ENCODE measurements around the gene VGLL4.

The VGLL4 gene

GRCh38 chr3:11631820-11632219 lies 11.9 kb downstream of the VGLL4 start:
- no peak for DNase-seq (ENCODE audit: extremely low read depth, low read depth)
- H3K4me3 ChIP-seq (replicated peaks; ENCODE audit: low read depth, low read length) = no peak overlapping the region
- TF ChIP-seq, protein P1, sequence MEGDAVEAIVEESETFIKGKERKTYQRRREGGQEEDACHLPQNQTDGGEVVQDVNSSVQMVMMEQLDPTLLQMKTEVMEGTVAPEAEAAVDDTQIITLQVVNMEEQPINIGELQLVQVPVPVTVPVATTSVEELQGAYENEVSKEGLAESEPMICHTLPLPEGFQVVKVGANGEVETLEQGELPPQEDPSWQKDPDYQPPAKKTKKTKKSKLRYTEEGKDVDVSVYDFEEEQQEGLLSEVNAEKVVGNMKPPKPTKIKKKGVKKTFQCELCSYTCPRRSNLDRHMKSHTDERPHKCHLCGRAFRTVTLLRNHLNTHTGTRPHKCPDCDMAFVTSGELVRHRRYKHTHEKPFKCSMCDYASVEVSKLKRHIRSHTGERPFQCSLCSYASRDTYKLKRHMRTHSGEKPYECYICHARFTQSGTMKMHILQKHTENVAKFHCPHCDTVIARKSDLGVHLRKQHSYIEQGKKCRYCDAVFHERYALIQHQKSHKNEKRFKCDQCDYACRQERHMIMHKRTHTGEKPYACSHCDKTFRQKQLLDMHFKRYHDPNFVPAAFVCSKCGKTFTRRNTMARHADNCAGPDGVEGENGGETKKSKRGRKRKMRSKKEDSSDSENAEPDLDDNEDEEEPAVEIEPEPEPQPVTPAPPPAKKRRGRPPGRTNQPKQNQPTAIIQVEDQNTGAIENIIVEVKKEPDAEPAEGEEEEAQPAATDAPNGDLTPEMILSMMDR (IDR thresholded peaks at IDR 0.05; ENCODE audit: low read depth, low read length, missing control alignments) = no peak

GRCh38 chr3:11629716-11630115 lies 14.0 kb downstream of the VGLL4 start:
- no peak overlapping the region for H3K4me3 ChIP-seq (replicated peaks; ENCODE audit: low read depth, low read length)
- no peak for DNase-seq (ENCODE audit: extremely low read depth, low read depth)
- TF ChIP-seq, protein P1 (IDR thresholded peaks at IDR 0.05; ENCODE audit: low read depth, low read length, missing control alignments) = no peak

DNA sequence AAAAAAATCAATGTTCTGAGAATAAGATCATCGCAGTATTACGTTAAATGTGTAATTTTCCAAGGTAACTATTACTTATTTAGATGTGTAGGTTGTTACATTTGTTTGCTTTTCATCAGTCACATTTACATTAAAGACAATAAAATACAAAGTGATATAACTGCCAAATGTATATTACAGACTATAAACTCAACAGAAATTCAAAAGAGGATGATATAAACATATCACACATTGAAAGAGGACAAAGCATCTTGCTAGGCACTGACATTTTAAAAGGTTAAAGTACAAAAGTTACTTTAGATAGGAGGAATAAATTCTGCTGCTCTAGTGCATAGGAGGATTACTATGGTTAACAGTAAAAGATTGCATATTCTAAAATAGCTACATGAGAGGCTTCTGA lies 16.1 kb downstream of the VGLL4 start:
- H3K4me3 ChIP-seq (replicated peaks; ENCODE audit: low read depth, low read length) = no peak overlapping the region
- TF ChIP-seq, protein P1 (IDR thresholded peaks at IDR 0.05; ENCODE audit: low read depth, low read length, missing control alignments) = no peak
- no peak for DNase-seq (ENCODE audit: extremely low read depth, low read depth)

- H3K4me3 ChIP-seq (replicated peaks; ENCODE audit: low read depth, low read length) = no peak overlapping the region
- TF ChIP-seq, protein P1 (IDR thresholded peaks at IDR 0.05; ENCODE audit: low read depth, low read length, missing control alignments) = no peak
- no peak for DNase-seq (ENCODE audit: extremely low read depth, low read depth)
These were observed 17.6 kb downstream of the VGLL4 start for GRCh38 chr3:11626084-11626463.

GRCh38 chr3:11625376-11626083 lies 18.2 kb downstream of the VGLL4 start:
- no peak overlapping the region for H3K4me3 ChIP-seq (replicated peaks; ENCODE audit: low read depth, low read length)
- no peak for DNase-seq (ENCODE audit: extremely low read depth, low read depth)
- TF ChIP-seq, protein P1 (IDR thresholded peaks at IDR 0.05; ENCODE audit: low read depth, low read length, missing control alignments) = no peak

DNA sequence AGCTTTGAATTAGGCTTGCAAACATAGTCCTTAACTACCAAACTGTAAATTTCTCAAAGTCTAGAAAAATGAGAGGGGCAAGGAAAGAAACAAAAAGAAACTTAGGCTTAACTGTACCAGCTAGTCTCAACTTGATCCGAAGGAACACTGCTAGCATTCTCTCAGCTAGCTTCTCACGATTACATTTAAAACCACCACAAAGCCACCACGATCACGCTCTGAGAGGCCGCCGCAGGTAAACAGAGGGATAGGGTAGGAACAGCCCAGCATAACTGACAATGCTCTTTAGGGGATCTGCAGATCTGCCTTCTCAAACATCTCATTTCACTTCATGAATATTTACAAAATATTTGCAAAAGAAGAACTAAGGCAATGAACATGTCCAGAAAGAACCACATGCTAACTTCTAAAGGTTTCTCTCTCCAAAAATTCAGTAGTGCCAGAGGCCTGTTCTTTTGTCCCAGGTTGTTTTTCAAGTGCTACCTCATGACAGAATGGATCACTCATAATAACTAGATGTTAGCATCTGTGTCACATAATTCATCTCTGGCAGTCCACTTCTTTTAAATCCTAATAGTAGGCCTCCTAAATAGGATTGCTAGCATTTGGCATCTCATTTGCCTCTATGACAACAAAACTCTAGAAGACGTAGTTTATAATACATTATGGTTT lies 18.9 kb downstream of the VGLL4 start:
- H3K4me3 ChIP-seq (replicated peaks; ENCODE audit: low read depth, low read length) = no peak overlapping the region
- DNase-seq (ENCODE audit: extremely low read depth, low read depth) = no peak
- TF ChIP-seq, protein P1 (IDR thresholded peaks at IDR 0.05; ENCODE audit: low read depth, low read length, missing control alignments) = no peak
